ENCODE results near the gene MRLN. TPM values are rescaled to one million over a fixed set of nuclear protein-coding genes. Genes with fewer than 3 reads are reported as not detected.
"Not testable (repeated sequence)": the region's sequence is repeated elsewhere in the genome, so short reads cannot be mapped to it uniquely, and the experiment has no call there.

Gene MRLN
- total RNA-seq, 1 donor from 2014 or later = not detected

- no peaks in the 10 kb centered on the region for H3K4me1 Mint-ChIP-seq (ENCODE audit: unreplicated experiment)
- H3K27ac Mint-ChIP-seq (ENCODE audit: unreplicated experiment) = no peak overlapping the region
- H3K9me3 Mint-ChIP-seq (ENCODE audit: unreplicated experiment) = no peaks in the 10 kb centered on the region
- no peaks in the 10 kb centered on the region for H3K36me3 Mint-ChIP-seq (ENCODE audit: unreplicated experiment)
- no peak for DNase-seq (ENCODE audit: extremely low spot score, unreplicated experiment)
- H3K4me3 Mint-ChIP-seq (ENCODE audit: unreplicated experiment) = no peak overlapping the region
- TF ChIP-seq CTCF (IDR thresholded peaks at IDR 0.05) = no peak
- peaks cover 35% of the 10 kb centered on the region for H3K27me3 Mint-ChIP-seq (ENCODE audit: unreplicated experiment)
Measured at GRCh38 chr10:59735296-59735695, 18.0 kb downstream of the MRLN start.

- TF ChIP-seq CTCF (IDR thresholded peaks at IDR 0.05) = no peak
- Mint-ChIP-seq H3K27me3 (ENCODE audit: unreplicated experiment) (peaks cover 35% of the 10 kb centered on the region), H3K4me1 (ENCODE audit: unreplicated experiment) (no peaks in the 10 kb centered on the region), H3K4me3 (ENCODE audit: unreplicated experiment) (no peak overlapping the region), H3K36me3 (ENCODE audit: unreplicated experiment) (no peaks in the 10 kb centered on the region), H3K9me3 (ENCODE audit: unreplicated experiment) (no peaks in the 10 kb centered on the region), H3K27ac (ENCODE audit: unreplicated experiment) (no peak overlapping the region)
- no peak for DNase-seq (ENCODE audit: extremely low spot score, unreplicated experiment)
Measured at GRCh38 chr10:59734014-59734462, 19.2 kb downstream of the MRLN start.

- not testable (repeated sequence) for H3K4me1 Mint-ChIP-seq (ENCODE audit: unreplicated experiment); H3K27ac Mint-ChIP-seq (ENCODE audit: unreplicated experiment); DNase-seq (ENCODE audit: extremely low spot score, unreplicated experiment); H3K36me3 Mint-ChIP-seq (ENCODE audit: unreplicated experiment); H3K4me3 Mint-ChIP-seq (ENCODE audit: unreplicated experiment); H3K9me3 Mint-ChIP-seq (ENCODE audit: unreplicated experiment)
- peaks cover 34% of the 10 kb centered on the region for H3K27me3 Mint-ChIP-seq (ENCODE audit: unreplicated experiment)
Measured at GRCh38 chr10:59733321-59734013, 19.8 kb downstream of the MRLN start.

- not testable (repeated sequence) for H3K27ac Mint-ChIP-seq (ENCODE audit: unreplicated experiment); H3K9me3 Mint-ChIP-seq (ENCODE audit: unreplicated experiment); H3K36me3 Mint-ChIP-seq (ENCODE audit: unreplicated experiment); H3K4me1 Mint-ChIP-seq (ENCODE audit: unreplicated experiment); H3K4me3 Mint-ChIP-seq (ENCODE audit: unreplicated experiment); DNase-seq (ENCODE audit: extremely low spot score, unreplicated experiment)
- H3K27me3 Mint-ChIP-seq (ENCODE audit: unreplicated experiment) = peaks cover 27% of the 10 kb centered on the region
Measured at GRCh38 chr10:59732849-59733248, 20.4 kb downstream of the MRLN start.

- not testable (repeated sequence) for H3K9me3 Mint-ChIP-seq (ENCODE audit: unreplicated experiment); H3K4me1 Mint-ChIP-seq (ENCODE audit: unreplicated experiment); H3K4me3 Mint-ChIP-seq (ENCODE audit: unreplicated experiment); H3K27ac Mint-ChIP-seq (ENCODE audit: unreplicated experiment); H3K36me3 Mint-ChIP-seq (ENCODE audit: unreplicated experiment); DNase-seq (ENCODE audit: extremely low spot score, unreplicated experiment)
- H3K27me3 Mint-ChIP-seq (ENCODE audit: unreplicated experiment) = peaks cover 13% of the 10 kb centered on the region
Measured at GRCh38 chr10:59729167-59729566, 24.1 kb downstream of the MRLN start.

- Mint-ChIP-seq H3K27ac (ENCODE audit: unreplicated experiment) (no peak overlapping the region), H3K9me3 (ENCODE audit: unreplicated experiment) (peaks cover 6% of the 10 kb centered on the region)
- DNase-seq (ENCODE audit: extremely low spot score, unreplicated experiment) = no peak
Measured at GRCh38 chr10:59724098-59724938, 28.9 kb downstream of the MRLN start.

More at GRCh38 chr10:59724098-59724938, 28.9 kb downstream of the MRLN start:
- no peak overlapping the region for H3K4me3 Mint-ChIP-seq (ENCODE audit: unreplicated experiment)
- H3K27me3 Mint-ChIP-seq (ENCODE audit: unreplicated experiment) = peaks cover 22% of the 10 kb centered on the region
- no peaks in the 10 kb centered on the region for H3K36me3 Mint-ChIP-seq (ENCODE audit: unreplicated experiment)
- no peaks in the 10 kb centered on the region for H3K4me1 Mint-ChIP-seq (ENCODE audit: unreplicated experiment)
- TF ChIP-seq CTCF (IDR thresholded peaks at IDR 0.05) = no peak
